Endometrium (tissue), 2 donors: ENCODE data around the gene PDGFRB.

Experiments used
- FAIRE-seq: peaks from 2 replicates; lab custom pipeline; 2012; peaks lifted over from hg19 to GRCh38; lab: Jason Lieb, UNC
- donor health status: control.
- donor health status: control.

PDGFRB gene

DNA sequence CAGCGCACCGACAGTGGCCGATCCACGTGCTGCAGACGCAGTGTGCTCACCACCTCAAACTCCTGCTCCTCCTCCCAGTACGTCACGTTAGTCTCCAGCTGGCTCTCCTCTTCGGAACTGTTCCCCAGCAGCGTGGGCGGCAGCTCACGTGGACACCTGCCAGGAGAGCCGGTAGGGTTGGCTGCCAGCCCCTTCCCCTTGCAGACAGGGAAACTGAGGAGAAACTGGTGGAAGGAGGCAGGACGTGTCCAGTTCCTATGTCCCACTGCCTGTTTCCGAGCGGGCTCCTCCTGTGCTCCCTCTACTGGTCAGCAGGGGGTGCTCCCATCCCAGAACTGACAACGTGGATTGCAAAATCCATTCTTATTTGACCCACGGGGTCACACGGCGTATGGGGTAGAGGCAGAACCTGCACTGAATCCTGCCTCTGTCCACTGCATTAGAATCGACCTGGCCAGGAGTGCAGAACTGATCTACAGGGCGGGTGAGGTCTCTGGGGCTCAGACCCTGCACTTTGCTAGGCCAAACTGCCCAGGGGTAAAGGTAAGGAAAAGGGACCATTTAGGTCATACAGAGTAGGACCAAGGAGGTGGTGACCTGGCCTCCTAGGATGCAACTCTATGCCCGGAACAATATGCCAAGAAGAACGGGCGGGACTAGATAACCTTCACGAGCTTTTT is 25.7 kb downstream of the PDGFRB start:
- no peak for FAIRE-seq

DNA sequence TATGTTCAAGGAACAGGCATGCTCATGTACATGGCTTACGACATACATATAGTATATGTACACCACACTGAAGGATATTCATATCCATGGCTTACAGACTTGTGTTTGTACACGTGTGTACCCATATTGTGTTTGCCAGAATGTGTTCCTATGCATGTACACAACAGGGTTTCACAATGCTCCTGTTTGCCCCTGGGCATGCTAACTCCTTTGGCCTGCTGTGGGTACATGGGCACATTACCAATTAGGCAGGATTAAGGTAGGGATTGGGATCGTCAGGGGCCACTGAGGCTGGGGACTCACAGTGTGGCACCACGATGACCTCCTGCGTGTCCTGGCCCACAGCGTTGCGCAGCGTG is 26.2 kb downstream of the PDGFRB start:
- no peak for FAIRE-seq

DNA sequence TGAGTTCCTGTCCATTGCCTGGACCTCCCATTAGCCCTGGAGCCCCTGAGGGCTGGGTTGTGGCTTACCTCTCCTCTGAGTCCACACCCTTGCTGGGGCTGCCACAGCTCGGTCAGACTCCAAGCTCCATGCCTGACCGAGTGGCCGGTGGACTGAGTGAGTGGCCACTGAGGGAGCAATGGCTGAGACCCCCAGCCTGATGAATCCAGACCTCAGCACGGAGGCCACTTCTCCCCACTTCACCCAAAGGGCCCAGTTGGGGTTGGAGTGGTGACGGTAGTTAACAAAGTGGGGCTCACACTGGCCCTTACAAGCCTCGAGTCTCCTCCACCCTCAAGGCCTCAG is 28.8 kb downstream of the PDGFRB start:
- FAIRE-seq = no peak

- FAIRE-seq = no peak
Observed at GRCh38 chr5:150126199-150126920, 29.3 kb downstream of the PDGFRB start.

DNA sequence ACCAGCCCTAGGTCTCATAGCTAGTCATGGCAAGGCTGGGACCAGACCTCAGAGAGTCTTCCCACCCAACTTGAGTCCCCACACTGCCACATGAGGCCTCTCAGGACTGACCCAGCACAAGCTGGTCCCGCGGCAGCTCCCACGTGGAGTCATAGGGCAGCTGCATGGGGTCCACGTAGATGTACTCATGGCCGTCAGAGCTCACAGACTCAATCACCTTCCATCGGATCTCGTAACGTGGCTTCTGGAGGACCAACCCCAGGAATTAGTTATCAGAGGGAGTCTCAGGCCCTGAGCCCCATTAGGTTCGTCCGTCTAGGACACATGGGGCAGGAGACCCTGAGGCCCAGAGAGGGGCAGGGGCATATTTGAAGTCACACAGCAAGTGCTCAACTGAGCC is 30.3 kb downstream of the PDGFRB start:
- FAIRE-seq = no peak

DNA sequence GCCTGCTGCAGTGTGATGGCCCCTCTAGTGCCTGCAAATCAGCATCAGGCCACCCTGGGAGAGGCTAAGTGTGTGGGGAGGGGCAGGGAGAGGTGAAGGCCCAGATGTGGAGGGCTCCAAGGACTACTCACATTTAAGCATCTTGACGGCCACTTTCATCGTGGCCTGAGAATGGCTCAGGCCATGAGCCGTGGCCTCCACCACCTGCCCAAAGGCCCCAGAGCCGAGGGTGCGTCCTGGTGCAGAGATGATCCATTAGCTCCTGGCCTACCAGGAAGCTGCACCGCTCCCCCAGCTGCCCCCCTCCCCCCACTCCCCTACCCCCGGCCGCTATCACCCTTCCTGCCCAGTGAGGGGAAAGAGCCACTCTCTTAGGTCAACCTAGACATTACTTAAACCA is 31.0 kb downstream of the PDGFRB start:
- FAIRE-seq = no peak

- FAIRE-seq = no peak
Observed at GRCh38 chr5:150124111-150124557, 31.5 kb downstream of the PDGFRB start.

GRCh38 chr5:150123542-150123941 is 32.1 kb downstream of the PDGFRB start:
- no peak for FAIRE-seq

DNA sequence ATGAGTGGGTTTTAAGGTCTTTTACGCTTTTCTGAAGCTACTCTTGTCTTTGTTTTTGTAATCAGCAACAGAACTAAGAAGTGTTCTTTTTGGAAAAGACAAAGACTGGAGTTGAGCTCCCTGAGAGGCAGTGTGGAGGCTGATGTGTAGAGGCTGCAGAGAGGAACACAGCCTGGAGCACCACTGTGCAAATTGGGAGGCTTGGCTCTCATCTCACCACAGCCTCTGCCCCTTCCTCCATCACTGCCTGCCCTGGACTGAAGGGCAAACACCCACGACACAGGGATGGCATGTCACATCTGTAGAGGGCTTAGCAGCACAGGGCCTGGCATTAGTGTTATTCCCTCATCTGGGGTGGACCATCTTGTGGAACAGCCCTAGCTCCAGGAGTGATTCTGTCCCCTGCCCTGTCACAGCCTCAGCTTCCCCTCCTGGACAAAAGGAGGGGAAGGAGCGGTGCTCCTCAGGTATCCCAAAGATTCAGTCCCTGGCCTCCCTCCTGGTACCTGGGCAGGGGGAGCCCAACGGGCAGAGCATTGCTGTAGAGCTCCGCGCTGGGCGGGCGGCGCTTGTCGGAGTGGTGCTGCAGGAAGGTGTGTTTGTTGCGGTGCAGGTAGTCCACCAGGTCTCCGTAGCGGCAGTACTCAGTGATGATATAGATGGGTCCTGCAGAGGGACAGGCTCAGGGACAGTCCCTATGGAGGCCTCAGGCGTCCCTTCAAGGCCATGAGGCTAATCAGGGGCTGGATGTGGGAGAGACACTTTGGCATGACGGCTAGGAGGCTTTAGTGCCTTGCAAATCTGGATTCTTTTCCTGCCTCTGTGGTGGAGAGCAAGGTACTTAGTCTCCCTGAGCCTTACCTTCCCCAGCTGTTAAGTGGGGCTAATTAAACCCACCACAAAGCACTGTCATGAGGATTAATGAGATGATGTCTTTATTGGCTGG is 32.8 kb downstream of the PDGFRB start:
- no peak for FAIRE-seq

DNA sequence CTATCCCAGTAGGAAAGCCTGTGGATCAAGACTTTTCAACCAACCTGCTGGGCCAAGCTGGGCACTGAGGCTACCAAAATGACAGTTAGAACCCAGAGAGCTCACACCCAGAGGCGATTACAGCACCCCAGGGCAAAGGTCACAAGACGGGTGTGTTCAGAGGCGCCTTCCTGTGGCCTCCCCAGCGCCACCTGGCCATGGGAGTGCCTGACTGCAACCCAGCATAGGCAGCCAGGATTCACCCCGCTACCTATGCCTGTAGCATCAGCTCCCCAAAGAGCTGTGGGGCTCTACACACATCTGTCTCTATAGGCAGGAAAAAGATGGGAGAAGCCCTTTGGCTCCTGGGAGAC is 33.5 kb downstream of the PDGFRB start:
- no peak for FAIRE-seq

DNA sequence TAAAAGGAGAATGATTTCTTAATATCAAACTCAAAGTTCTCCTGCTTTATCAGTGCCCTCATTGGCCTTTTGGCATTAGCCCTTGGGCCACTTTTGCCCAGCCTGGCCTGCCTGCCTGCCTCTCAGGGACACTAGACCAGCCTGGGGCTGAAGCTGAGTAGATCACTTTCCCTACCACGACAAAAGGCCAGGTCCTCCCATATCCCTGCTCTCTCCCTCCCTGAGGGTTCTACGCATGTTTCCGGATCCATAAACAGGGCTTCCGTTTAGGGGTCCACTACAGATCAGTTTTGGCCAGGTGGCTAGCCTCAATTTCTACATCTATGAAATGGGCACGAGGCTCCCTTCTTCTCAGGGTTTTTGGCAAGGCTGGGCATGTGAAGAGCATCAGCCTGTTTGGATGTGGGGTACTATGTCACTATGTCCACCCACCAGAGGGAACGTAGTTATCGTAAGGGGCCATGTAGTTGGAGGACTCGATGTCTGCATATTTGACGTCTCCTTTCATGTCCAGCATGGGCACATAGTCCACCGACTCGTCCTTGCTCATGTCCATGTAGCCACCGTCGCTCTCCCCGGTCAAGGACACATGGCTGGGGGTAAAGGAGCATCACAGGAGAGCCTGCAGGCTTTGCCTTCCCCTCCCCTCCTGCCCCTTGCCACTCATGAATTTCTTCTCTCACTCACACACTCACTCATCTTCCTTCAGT is 34.0 kb downstream of the PDGFRB start:
- no peak for FAIRE-seq

DNA sequence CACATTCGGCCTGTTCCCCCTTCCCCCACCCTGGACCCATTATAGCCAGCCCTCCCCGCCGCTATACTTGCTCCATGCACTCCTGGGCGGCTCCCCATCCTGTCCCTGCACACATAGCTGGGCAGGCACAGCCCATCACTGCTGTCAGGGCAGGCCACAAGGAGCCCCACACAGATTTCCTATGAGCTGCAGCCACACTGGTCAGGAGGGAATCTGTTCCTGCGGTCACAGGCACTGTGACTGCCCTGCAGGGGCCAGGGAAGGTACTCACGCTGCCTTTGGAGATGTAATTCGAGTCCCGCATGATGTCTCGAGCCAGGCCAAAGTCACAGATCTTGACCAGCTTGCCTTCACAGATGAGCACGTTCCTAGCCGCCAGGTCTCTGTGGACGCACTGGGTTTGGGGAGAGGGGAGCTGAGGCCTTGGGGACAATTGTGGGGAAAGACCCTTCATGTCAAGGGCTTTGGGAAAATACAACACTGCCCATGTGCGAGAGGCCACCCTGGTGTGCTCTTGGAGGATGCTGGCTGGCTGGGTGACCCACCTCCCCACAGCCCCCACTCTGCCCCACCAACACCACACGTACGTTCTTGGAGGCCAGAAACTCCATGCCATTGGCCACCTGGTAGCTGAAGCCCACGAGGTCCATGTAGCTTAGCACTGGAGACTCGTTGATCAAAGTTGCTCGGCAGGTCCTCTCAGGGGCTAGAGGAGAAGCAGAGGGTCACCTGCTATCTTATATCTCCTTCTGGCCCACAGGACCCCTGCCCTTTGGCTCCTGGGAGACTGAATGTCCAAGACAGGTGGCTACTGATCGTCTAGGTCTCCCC is 34.8 kb downstream of the PDGFRB start:
- no peak for FAIRE-seq

GRCh38 chr5:150120062-150120441 is 35.6 kb downstream of the PDGFRB start:
- FAIRE-seq = no peak

GRCh38 chr5:150119421-150120061 is 36.1 kb downstream of the PDGFRB start:
- no peak for FAIRE-seq

GRCh38 chr5:150118561-150119229 is 37.0 kb downstream of the PDGFRB start:
- no peak for FAIRE-seq

GRCh38 chr5:150117945-150118560 is 37.6 kb downstream of the PDGFRB start:
- FAIRE-seq = no peak

GRCh38 chr5:150116667-150117400 is 38.8 kb downstream of the PDGFRB start:
- no peak for FAIRE-seq

DNA sequence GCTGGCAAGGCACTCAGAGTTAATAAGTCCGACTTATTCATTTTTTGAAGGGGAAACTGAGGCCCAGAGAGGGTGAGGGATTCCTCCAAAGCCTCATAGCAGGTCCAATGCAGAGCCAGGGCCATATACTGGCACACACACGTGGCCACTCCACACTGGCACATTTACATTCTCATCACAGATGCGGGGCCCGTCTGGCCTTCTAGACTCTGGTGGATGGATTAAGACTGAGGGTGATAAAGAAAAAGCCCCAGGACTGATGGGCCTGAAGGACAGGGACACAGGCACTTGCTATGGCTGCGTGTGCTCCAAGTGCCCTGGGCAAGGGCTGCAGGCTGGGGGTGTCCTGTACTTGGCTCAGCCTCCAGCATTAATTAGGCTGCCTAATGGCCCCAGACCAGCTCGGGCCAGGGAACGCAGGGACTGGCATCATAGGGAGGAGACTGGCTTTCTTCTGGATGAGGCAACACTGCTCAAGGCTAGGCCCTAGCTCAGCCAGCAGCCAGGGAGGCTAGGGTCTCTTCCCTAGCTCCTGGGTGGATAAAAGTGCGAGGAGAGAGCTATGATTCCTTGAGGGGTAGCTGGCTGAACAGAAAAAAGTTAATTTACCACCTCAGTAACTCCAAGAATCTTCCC is 40.8 kb downstream of the PDGFRB start:
- FAIRE-seq = no peak
